HK-2 (cell line): ENCODE data around the gene KHDC1L.
"Not testable (repeated sequence)": the region's sequence is repeated elsewhere in the genome, so short reads cannot be mapped to it uniquely, and the experiment has no call there.

Experiments used
- DNase-seq: peaks from one replicate; pipeline ENCODE4 v3.0.0-alpha.2; 2018; ENCODE audit not compliant: unreplicated experiment

The KHDC1L gene, protein sequence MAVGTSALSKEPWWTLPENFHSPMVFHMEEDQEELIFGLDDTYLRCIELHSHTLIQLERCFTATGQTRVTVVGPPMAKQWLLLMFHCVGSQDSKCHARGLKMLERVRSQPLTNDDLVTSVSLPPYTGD

DNA sequence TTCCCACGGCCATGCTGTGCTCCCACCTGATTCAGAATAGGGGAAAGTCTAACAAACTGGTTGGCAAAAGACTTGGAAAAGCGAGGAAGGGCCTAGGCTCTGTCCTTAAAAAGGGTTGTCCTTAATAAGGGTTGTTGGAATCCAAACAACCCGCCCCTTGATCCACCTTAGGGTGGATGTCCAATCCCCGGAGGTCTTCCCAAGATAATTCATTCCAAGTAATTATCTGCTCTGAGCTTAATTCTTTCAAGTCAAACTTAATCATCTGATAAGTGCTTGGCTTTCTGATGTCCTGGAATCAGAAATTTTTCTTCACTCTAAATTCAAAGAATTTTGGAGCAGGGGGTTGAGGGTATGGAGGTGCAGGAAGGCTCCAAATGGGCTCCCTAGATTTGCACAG lies at the start of gene KHDC1L:
Gene KHDC1L (minus strand): TSS at position 101 of the 400 bp plus-strand sequence. CDS start 88 bp downstream, at position 13.
- DNase-seq: no peak

DNA sequence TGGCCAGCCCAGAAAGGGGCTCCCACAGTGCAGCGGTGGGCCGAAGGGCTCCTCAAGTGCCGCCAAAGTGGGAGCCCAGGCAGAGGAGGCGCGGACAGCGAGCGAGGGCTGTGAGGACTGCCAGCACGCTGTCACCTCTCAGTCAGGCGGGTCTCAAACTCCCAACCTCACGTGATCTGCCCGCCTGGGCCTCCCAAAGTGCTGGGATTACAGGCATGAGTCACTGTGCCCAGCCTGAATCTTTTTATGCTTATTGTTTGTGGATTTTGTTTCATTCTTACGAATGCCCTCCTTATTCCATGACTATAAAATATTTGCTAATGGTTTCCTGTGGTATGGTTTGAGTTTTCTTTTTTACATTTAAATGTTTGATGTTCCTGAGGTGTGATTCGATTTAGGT lies 44.0 kb upstream of the KHDC1L start:
- not testable (repeated sequence) for DNase-seq

- DNase-seq: not testable (repeated sequence)
Measured at GRCh38 chr6:73268896-73269295, 43.6 kb upstream of the KHDC1L start.

- peak; percentile 22 for DNase-seq
Measured at GRCh38 chr6:73264446-73264845, 39.1 kb upstream of the KHDC1L start.

DNA sequence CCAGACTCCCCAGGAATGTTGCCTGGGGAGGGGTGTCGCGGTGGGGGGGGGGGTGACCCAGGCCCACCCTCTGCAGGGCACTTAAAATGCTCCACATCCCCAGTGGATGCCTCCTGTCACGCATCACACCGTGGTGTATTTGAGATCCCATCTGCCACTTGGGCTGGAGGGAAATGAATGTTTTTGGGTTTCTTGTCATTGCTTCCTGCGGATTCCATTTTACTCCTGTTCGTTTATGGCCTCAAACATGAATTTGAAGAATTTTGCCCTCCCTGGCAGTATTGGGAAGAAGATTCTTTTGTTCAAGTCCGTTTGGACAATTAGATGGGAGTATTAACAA lies 38.2 kb upstream of the KHDC1L start:
- no peak for DNase-seq

DNA sequence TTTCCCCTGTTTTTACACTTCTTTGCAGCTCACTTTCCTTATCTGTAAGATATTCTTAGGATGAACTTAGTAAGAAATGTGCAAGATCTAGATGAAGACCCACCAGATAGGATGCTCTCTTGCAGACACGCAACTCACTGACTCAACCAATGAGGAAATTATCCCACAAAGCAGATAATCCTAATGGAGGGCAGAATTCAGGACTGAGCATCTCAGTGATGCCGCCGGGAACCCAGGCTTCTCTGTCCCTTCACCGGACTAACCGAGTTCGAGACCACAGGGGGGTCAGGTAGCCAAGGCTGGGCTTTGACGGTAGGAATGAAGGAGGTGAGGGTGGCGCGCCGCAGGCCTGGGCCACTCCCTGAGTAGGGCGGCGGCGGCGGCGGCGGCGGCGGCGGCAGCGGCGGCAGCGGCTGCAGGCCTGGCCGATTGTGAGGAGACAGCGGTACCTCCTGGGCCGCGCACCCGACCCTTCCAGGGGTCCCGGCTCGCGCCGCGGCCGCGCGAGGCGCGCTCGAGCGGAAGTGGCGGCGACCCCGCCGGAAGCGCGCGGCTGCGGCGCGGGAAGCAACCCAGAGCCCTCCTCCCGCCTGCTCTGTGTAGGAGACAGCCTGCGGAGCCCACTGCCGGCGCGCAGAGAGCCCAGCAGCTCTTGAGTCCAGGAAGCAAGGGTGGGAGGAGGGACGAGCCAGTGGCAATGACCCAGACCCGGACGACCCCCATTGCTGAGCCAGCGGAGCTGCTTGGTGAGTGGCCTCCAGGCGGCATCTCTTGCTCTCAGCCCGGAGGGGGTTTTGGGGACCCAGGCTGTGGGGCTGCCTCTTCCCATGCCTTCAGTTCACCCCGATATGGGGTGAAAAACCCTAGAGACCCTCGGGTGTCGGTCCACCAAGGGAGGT lies 37.6 kb upstream of the KHDC1L start, which contains the start of gene KHDC1:
Gene KHDC1 (minus strand): TSS at position 526 of the 899 bp plus-strand sequence. CDS start 20,679 bp downstream, outside the sequence.
- peak; percentile 69 for DNase-seq

DNA sequence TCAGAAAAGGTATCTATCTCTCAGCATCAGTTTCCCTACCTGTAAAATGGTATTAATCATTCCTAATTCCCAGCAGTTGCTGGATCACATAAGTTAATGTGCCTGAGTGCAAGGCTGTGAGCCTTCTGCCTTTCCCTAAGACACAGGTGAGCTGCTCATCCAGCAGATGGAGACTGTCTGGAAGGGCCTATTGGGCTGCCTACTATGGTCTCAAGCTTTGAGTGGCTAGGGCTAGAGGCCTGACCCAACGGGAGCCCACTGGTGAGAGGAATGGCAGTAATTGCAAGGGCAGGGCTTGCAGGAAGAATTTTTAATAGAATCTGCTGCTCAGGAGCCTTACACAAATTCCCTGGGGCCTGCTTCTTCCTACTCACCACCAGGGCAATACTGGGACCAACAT lies 33.4 kb upstream of the KHDC1L start:
- DNase-seq: no peak

DNA sequence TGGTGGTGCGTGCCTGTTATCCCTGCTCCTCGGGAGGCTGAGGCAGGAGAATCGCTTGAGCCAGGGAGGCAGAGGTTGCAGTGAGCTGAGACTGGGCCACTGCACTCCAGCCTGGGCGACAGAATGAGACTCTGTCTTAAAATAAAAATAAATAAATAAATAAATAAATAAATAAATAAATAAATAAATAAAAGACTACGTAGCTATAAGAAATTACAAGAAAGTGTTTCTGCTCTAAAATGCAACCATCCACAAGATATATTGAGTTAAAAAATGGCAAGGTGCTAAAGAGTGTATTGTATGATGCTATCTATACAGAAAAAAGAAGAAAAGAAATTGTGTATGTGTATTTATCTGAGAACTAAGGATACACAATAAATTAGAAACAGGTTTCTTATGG lies 29.0 kb upstream of the KHDC1L start:
- not testable (repeated sequence) for DNase-seq

GRCh38 chr6:73252703-73253102 lies 27.4 kb upstream of the KHDC1L start:
- DNase-seq: no peak

DNA sequence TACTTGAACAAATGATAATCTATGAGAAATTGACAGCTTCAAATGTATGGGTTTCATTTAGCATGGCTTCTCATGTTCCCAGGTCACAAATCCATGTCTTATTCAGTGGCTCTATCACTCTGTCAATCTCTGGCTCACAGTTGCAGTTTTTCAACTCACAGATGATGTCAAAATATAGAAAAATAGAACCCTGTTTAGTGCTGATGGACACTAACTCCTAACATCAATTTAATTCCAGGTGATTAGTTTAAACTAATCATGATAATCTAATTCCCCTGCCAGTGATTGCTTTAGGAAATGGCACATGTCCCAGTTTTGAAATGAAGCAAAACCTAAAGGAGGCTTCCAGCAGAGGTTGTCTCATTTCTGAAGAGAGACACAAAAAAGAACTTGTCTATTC lies 24.7 kb upstream of the KHDC1L start:
- DNase-seq: no peak

- no peak for DNase-seq
Measured at GRCh38 chr6:73248192-73248903, 23.1 kb upstream of the KHDC1L start.

- DNase-seq: no peak
Measured at GRCh38 chr6:73242001-73242400, 16.7 kb upstream of the KHDC1L start.

GRCh38 chr6:73240730-73241129 lies 15.4 kb upstream of the KHDC1L start:
- DNase-seq: no peak

DNA sequence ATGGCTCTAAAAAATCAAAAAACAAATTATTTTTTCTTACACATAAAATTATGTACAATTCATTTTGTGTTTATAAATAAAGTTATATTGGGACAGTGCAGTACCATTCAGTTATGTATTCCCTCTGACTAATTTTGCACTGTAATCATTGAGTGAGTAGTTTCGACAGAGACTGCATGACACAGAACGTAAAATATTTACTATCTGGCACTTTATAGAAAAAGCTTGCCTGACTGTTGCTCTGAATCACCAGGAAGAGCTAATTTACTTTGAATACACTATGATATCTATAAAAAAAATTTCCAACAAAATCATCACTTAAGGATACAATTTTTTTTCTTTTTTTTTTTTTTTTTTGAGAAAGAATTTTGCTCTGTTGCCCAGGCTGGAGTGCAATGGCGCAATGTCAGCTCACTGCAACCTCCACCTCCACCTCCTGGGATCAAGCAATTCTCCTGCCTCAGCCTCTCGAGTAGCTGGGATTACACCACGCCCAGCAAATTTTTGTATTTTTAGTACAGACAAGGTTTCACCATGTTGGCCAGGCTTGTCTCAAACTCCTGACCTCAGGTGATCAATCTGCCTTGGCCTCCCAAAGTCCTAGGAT lies 11.0 kb upstream of the KHDC1L start:
- DNase-seq: no peak

DNA sequence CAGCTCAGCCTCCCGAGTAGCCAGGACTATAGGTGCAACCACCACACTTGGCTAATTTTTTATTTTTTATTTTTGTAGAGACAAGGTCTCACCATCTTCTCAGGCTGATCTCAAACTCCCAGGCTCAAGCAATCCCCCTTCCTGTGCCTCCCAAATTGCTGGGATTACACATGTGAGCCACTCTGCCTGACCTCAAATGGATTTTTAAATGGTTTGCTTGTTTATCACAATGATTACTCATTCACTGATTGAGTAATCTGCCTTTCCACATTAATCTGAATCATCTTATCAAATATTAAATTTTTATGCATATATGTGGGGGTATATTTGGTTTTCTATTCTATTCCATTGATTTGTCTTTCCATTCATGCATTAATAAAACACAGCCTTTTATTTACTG lies 9.4 kb upstream of the KHDC1L start:
- no peak for DNase-seq

GRCh38 chr6:73233971-73234370 lies 8.7 kb upstream of the KHDC1L start:
- not testable (repeated sequence) for DNase-seq

DNA sequence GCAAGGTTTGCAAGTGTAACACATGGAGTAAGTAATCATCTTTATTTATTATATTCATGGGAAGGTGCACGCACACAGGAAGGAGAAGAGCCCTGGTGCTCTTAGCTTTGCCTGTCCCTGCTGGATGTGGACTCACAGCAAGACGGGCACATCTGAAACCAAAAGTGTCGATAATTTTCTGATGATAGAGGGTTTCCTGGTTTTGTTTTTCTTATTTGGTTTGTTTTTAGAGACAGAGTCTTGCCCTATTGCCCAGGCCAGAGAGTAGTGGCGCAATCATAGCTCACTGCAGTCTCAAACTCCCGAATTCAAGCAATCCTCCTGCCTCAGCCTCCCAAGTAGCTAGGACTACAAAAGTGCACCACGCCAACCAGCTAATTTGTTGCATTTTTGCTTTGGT lies 7.8 kb upstream of the KHDC1L start:
- DNase-seq: no peak

DNA sequence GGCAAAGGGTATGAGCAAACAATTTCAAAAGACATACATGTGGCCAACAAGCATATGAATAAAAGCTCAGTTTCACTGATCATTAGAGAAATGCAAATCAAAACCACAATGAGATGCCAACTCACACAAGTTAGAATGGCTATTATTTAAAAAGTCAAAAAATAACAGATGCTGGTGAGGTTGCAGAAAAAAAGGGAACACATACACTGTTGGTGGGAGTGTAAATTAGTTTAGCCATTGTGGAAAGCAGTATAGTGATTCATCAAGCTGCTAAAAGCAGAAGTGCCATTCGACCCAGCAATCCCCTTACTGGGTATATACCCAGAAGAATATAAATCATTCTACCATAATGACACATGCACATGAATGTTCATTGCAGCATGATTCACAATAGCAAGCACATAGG lies 6.7 kb upstream of the KHDC1L start:
- no peak for DNase-seq

DNA sequence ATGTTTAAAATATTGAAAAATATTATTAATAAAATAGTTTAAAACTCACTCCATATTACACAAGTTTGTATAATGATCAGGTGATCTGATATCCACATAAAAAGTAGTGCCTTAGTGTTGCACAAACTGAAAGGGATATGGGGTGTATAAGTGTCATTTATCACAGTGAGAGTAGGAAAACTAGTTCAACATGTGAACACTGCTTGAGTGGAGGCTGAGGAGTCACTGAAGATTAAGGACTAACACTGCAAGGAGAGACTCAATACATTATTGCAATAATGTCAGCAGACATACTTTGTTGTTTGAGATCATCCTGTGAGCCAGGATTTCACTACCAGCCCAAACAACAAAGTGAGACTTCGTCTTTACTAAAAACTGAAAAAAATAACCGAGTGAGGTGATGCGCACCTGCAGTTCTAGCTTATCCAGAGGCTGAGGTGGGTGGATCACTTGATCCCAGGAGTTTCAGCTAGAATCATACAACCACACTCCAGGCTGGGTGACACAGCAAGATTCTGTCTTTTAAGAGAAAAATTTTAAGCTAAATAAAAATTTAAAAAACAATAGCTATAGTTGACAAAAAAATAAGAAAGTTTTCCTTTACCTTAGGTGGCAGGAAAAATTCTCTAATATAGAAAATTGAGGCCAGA lies 2.4 kb upstream of the KHDC1L start:
- no peak for DNase-seq

- DNase-seq: no peak
Measured at GRCh38 chr6:73216859-73217258, 8.4 kb downstream of the KHDC1L start.

GRCh38 chr6:73209117-73209516 lies 16.2 kb downstream of the KHDC1L start:
- DNase-seq: no peak
